Activated naive CD4-positive, alpha-beta T cell treated with anti-CD3 and anti-CD28 coated beads, Interleukin-2, amount 50 U/mL, for 72 hours (primary cell): ENCODE measurements around the gene WWP2. TPM values are rescaled to one million over a fixed set of nuclear protein-coding genes. Genes with fewer than 3 reads are reported as not detected.
A peak's percentile ranks its signal among the peaks of the same experiment; 100 is the strongest.

Experiments used
- ATAC-seq, 2 donors: fragments of 150-1000 bp; cut with Tn5 transposase; 2 replicates each; pipeline ENCODE4 v1.10.0; 2021; ENCODE audit warnings: mild to moderate bottlenecking in 2 of 2, moderate library complexity in 2 of 2
- DNase-seq, 2 donors: peaks; one replicate each; pipeline ENCODE4 v3.0.0; 2021 to 2022; ENCODE audit warnings: low spot score in 2 of 2
- H3K27ac Mint-ChIP-seq, 2 donors: one replicate each; pipeline ENCODE4 v1.8.0; 2022; ENCODE audit warnings: mild to moderate bottlenecking in 2 of 2, mixed read lengths in 2 of 2
- H3K36me3 Mint-ChIP-seq, 2 donors: one replicate each; pipeline ENCODE4 v1.8.0; 2022; ENCODE audit warnings: mixed read lengths in 2 of 2
- H3K9me3 Mint-ChIP-seq, 2 donors: one replicate each; pipeline ENCODE4 v1.8.0; 2022; ENCODE audit warnings: mixed read lengths in 2 of 2
- total RNA-seq, 2 donors: library from RNA; stranded (reverse); gene quantifications; one replicate each; pipeline ENCODE4 v1.2.3, GENCODE V29; 2022

The WWP2 gene
- total RNA-seq, 2 donors from 2014 or later, result 48.2 to 51.9 TPM

DNA sequence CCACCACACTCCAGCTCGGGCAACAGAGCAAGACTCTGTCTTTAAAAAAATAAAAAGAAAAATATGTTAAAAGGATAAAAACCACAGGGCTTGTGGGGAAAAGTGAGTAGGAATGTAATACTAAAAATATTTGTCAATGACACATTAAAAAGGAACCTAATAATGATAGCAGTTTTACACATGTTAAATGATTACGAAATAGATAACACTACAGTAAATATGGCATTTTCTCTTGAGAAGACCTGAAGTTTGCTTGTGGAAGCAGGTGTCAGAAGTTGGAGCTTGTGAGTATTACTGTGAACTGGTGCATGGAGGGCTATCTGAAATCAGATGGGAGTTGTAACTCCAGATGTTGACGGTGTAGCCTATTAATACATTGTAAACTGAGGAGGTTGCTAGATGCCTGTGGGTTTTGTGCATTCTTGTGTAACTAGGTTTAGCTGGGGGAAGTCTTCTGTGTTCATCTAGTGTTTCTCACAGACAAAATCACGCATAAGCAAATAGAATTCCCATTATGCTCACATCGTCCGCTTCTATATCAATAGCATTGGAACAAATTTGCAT is 144.8 kb downstream of the WWP2 start:
- H3K9me3 Mint-ChIP-seq, result no peaks in the 10 kb centered on the region
- H3K27ac Mint-ChIP-seq, result no peak overlapping the region
- ATAC-seq, result no peak
- no peak for DNase-seq
- no peaks in the 10 kb centered on the region for H3K36me3 Mint-ChIP-seq

DNA sequence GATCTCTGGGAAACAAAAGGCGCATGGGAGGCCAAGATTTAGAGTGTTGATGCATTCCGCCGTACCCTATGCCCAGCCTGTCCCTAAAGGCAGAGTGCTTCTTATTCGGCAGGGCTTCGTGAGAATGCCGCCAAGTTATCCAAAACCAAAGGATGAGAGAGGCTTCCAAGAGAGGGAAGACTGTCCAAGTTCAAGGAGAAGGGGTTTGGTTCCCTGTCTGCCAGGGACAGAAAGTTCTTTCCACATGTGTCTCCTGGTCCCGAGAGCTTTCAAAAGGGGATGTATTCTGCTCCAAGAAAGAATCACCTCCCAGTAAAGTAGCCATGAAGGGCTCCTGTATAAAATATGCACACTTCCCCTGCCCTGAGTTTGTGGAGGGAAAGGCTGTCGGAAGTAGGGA is 146.9 kb downstream of the WWP2 start:
- Mint-ChIP-seq H3K9me3 (no peaks in the 10 kb centered on the region), H3K27ac (no peak overlapping the region), H3K36me3 (no peaks in the 10 kb centered on the region)
- no peak for ATAC-seq
- DNase-seq, result no peak

DNA sequence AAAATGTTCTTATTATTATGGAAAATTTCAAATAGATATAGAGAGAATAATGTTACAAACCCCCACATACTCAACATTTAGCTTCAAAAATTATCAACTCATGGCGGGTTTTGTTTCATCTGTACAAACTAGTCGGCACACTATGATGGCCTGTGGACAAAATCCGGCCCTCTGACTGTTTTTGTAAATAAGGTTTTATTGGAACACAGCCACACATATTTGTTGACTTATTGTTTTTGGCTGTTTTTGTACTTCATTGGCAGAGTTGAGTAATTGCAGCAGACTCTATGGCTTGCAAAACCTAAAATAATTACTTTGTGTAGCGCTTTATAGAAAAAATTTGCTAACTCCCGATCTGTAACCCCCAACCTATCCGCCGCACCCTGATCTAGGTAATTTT is 147.6 kb downstream of the WWP2 start:
- no peak overlapping the region for H3K27ac Mint-ChIP-seq
- no peaks in the 10 kb centered on the region for H3K9me3 Mint-ChIP-seq
- no peaks in the 10 kb centered on the region for H3K36me3 Mint-ChIP-seq
- no peak for ATAC-seq
- no peak for DNase-seq

DNA sequence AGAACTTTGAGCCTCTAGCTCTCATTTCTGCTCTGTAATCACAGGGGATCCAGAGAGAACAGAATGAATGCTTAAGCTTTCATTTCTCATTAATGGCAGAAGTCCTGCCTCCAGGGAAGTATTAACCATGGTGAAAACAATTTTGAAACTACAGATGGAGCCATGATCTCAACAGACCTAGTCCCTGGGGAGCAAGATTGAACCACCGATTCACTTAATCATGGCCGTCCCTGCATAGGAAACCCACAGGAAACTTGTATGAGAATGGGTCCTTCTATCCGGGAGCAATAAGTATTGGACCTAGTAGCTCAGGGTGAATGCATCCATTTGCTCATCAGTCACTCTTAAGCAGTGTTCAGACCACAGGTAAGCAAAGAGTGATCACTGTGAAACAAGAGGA is 148.8 kb downstream of the WWP2 start:
- ATAC-seq, result no peak
- H3K36me3 Mint-ChIP-seq, result no peaks in the 10 kb centered on the region
- H3K9me3 Mint-ChIP-seq, result no peaks in the 10 kb centered on the region
- no peak for DNase-seq
- peak overlapping the region in 1 of 2 donors; percentile 3 for H3K27ac Mint-ChIP-seq

DNA sequence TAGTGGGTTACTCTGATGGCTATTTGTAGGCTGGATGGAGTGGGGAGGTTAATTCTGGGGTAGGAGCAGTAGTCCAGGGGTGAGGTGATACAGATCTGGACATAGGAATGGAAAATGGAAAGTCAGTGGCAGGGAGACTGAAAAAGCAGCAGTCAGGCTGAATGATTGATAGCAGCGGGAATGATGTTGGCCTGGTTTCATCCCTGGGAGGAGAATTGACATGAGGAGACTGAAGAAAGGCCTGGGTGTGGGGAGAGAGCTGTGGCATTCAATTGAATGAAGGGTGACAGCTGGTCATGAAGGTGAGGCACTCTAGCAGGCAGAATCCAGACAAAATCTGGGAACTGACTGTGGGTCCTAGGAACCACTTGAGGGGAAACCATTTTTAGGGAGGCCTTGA is 154.3 kb downstream of the WWP2 start:
- DNase-seq, result no peak
- Mint-ChIP-seq H3K27ac (peak overlapping the region in 1 of 2 donors; percentile 15), H3K36me3 (no peaks in the 10 kb centered on the region), H3K9me3 (no peaks in the 10 kb centered on the region)
- ATAC-seq, result no peak

DNA sequence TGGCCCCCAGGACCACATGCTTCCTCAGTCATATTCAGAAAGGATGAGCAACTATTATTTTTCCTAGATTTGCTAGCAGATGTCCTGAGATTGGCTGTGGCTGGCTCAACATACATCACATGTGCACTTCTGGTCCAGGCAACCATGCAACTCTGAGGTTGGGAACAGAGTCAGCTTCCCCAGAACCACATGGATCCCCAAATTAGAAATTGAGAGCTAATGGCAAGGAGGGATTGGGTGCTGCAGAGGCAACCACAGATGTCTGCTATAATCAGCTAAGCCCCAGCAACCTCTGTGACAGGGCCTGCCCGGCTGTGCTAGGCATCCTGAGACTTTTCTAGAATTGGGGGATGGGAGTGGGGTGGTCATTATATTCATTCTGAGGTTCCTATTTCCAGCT is 155.2 kb downstream of the WWP2 start:
- no peak overlapping the region for H3K27ac Mint-ChIP-seq
- no peak for ATAC-seq

DNA sequence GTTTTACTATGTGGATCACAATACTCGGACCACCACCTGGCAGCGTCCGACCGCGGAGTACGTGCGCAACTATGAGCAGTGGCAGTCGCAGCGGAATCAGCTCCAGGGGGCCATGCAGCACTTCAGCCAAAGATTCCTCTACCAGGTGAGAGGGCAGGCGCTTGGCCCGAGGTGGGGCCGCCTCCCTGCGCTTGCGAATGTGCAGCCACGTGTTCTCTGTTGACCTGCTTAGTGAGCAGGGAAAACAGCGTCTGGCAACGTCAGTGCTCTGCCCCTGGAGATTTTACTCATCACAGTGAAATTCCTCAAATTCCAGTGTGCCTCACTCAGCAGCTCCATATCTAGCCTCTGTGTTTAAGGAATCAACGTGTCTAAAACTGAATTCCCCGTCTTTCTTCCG is 155.6 kb downstream of the WWP2 start:
- ATAC-seq, result no peak
- Mint-ChIP-seq H3K36me3 (no peaks in the 10 kb centered on the region), H3K27ac (peak overlapping the region in 1 of 2 donors; percentile 3), H3K9me3 (no peaks in the 10 kb centered on the region)
- DNase-seq, result no peak

More for the DNA sequence above, 155.2 kb downstream of the WWP2 start:
- Mint-ChIP-seq H3K9me3 (no peaks in the 10 kb centered on the region), H3K36me3 (no peaks in the 10 kb centered on the region)
- no peak for DNase-seq

DNA sequence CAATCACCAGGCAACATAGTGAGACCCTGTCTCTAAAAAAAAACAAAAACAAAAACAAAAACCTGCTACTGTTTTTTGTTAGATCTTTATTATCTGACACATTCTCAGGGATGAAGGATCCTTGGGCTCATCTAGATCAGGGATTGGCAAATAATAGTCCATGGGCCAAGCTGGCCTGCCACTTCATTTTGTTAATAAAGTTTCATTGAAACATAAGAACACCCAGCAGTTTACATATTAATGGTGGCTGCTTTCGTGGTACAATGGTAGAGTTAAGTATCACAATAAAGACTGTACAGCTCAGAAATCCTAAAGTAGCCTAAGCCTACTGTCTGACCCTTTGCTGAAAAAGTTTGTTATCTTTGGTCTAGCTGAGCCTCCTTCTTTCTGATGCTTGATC is 156.1 kb downstream of the WWP2 start:
- no peaks in the 10 kb centered on the region for H3K9me3 Mint-ChIP-seq
- H3K36me3 Mint-ChIP-seq, result no peaks in the 10 kb centered on the region
- no peak for ATAC-seq
- H3K27ac Mint-ChIP-seq, result peak overlapping the region in 1 of 2 donors; percentile 3
- no peak for DNase-seq

DNA sequence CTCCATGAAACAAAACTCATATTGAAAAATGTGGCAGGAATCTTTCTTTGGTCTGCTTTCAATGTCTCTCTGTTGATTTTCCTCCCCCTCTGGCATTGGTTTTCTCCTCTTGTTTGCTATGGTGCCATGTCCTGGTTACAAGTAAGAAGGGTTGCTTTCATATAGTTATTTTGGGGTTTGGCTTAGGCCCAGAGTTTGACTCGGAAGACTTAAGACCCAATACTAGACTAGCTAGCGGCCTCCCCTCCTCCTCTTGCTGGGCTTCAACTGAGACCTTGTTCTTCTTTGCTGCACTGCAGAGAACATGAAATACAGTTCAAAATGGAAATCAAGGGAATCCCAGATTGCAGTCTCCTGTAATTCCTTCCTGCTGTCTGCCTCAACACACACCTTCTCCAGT is 159.0 kb downstream of the WWP2 start:
- ATAC-seq, result no peak
- no peak for DNase-seq
- Mint-ChIP-seq H3K9me3 (no peaks in the 10 kb centered on the region), H3K36me3 (no peaks in the 10 kb centered on the region), H3K27ac (no peak overlapping the region)

DNA sequence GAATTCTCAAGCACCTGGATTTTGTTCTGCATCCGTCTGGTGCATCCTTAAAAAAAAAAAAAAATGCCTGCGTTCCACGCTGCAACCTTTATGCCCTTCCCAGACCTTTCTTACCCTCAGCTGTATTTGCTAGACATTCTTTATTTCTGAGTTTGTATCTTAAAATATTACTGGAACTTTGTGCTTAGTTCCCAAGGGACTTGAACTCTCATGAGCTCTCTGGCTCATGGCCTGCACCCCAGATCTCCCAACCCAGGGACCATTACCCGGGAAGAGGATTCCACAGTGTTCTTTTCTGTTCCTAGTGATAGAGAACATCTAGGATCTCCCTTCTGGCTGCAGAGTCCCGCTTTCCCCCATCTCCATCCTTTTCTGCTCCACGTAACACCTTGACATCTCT is 160.1 kb downstream of the WWP2 start:
- Mint-ChIP-seq H3K36me3 (no peaks in the 10 kb centered on the region), H3K9me3 (no peaks in the 10 kb centered on the region), H3K27ac (peak overlapping the region in 1 of 2 donors; percentile 19)
- ATAC-seq (no peak), DNase-seq (no peak)

DNA sequence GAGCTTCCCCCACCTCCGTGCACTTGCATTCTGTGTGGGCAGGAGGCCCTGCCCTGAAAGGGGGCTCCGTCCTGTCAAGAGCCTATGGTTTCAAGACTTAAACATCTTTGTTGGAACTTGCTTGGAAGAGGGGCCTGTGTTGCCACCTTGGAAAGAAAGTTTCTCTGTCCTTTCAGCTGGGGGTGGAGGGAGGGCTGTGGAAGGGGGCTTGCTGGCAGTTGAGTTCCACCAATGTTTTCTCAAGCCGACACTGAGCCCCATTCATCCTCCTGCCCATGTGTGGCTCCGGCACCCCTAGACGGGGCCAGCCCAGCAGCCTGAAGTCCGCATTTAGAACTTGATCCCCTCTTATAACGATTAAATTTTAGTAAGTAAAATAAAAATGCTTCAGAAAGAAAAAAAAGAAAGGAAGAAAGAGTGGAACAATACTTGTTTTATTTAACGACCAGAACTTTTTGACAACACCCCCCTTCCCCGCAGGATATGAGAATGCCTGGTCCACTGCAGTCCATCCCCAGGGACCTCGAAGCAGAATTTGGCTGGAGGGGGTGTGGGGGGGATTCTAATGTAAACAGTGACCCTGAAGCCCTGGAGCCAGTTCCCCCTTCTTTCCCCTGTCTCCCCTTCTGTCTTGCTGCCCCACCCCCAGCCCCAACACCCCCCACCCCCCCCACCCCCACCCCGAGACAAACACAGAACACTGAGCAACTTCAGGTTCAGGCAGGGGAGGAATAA is 162.1 kb downstream of the WWP2 start:
- DNase-seq (no peak), ATAC-seq (no peak)
- Mint-ChIP-seq H3K36me3 (no peaks in the 10 kb centered on the region), H3K27ac (no peak overlapping the region), H3K9me3 (no peaks in the 10 kb centered on the region)

DNA sequence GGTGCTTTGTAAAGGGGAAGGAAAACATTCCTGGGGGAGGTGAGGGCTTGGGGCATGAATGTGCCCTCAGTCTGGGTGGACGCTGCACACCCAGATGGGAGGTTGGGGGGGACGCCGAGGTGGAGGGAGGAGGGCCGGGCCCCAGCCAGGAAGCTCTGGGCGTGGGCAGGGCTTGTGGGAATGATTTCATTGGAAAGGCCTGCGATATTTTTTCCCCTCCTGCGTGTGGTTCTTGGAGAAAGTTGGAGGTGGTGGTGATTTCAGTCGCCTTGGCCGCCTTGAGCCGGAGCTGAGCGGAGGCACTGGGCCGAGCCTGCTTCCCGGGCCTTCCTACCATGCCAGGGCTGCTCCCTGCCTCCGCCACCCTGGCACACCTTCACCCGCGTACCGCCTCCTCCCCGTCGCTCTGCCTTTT is 162.7 kb downstream of the WWP2 start:
- Mint-ChIP-seq H3K27ac (peak overlapping the region in 1 of 2 donors; percentile 46), H3K36me3 (no peaks in the 10 kb centered on the region), H3K9me3 (no peaks in the 10 kb centered on the region)
- ATAC-seq, result no peak
- DNase-seq, result no peak

DNA sequence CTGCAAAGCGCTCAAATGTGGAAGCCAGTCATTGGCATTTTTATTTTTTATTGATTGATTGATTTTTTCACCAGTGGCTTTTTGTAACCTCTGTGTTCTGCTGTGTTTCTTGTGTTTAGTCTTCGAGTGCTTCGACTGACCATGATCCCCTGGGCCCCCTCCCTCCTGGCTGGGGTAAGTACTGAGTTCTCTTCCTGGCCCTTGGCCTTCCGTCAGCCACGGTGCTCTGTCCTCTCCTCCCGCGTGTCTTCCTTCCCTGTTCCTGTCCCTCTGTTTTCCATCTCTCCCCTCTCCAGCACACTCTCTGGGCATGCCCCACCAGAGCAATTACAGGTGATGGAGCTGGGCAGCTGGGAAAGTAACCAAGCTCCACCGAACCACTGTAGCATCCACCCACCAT is 163.2 kb downstream of the WWP2 start:
- ATAC-seq (no peak), DNase-seq (no peak)
- Mint-ChIP-seq H3K36me3 (no peaks in the 10 kb centered on the region), H3K9me3 (no peaks in the 10 kb centered on the region), H3K27ac (peak overlapping the region in 1 of 2 donors; percentile 46)

DNA sequence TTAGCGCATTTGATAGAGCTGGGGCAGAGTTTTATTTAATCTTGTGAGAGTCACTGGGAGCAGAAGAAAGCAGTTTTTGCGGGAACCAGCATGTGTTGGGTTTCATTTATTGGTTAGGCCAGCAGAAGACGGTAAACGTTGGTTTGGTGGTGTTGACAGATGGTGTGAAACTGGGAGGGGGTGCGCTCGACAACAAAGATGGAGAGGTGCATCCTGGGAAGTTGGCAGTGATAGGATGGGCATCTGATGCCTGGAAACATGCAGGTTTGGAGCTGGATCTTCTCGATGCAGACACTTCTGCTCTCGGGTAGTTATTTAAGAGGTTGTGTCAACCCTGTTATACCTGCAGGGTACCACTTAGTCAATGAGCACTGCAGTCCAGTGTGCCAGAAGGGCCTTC is 164.1 kb downstream of the WWP2 start:
- no peak for ATAC-seq
- peak overlapping the region; percentile 31 to 65 for H3K27ac Mint-ChIP-seq
- no peaks in the 10 kb centered on the region for H3K36me3 Mint-ChIP-seq
- no peaks in the 10 kb centered on the region for H3K9me3 Mint-ChIP-seq
- no peak for DNase-seq

DNA sequence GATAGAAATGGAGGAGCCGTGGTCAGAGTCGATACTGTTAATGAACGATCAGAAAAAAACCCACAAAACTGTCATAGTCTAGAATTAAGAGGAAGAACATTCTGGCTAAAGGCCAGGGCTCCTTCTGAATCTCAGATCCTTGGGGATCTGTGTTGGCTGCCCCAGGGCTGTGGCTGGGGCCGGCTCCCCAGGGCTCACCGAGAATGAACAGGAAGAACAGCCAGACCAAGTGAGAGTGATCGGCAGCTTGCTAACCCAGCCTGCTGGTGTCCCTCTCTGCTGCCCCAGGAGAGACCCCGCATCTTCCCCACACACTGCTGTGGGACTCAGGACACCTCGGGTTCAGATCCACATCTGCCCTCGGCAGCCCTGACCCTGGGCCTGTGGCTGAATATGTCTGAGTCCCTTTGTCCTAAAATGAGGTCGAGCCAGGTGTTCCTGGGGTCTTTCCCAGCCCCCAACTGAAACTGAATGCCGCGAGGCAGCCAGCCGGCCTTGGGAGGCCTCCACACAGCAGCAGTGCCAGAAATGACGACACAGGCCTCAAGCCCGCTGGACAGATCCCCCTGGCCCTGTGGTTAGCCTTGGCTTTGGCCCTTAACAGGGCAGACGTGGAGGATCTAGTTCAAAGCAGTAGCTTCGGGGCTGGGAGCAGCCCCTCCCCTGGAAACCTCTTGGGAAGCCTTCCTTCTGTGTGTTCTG is 165.1 kb downstream of the WWP2 start:
- no peaks in the 10 kb centered on the region for H3K36me3 Mint-ChIP-seq
- H3K27ac Mint-ChIP-seq, result peak overlapping the region; percentile 39 to 65
- ATAC-seq, result no peak
- H3K9me3 Mint-ChIP-seq, result no peaks in the 10 kb centered on the region
- DNase-seq, result no peak

DNA sequence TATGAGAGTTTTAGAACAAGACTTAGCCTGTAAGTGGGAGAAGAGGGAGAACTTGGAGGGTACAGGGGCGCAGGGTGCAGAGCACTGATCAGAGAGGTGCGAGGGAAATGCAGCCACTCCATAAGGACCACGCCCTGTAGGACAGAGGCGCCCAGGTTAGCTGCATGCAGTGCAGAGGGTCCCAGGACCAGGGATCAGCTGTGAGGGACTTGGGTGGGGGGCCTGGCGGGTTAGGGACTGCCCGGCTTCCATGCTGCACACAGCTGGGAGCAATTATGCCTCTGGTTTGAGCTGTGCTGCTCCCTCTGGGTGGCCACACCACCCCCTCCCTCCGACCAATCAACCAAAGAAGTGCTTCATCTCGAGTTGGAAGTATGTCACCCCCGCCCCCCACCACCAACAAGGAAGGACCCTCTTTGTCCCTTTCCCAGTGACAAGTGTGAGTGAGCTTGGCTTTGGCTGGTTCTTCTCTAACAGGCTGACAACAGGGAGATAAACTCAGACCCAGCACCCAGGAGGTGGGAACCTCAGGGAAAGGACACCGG is 166.8 kb downstream of the WWP2 start:
- ATAC-seq (no peak), DNase-seq (no peak)
- Mint-ChIP-seq H3K9me3 (no peaks in the 10 kb centered on the region), H3K27ac (peak overlapping the region in 1 of 2 donors; percentile 53), H3K36me3 (no peaks in the 10 kb centered on the region)

DNA sequence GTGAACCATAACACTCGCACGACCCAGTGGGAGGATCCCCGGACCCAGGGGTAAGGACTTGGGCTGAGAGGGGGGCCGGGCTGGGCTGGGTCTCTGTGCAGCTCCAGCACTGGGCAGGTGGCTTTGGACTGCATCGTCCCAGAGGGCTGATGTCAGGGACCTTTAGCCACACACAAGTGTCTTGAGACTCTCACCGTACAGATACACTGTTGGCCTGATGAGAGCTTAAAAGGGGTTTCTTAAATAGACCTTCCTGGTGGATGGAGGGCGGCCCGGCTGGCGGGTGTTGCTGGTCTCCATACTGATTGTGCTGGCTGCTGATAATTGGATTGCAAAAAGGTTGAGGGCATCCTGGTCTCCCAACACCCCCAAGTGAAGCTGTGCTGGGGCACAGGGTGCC is 167.3 kb downstream of the WWP2 start:
- Mint-ChIP-seq H3K36me3 (no peaks in the 10 kb centered on the region), H3K27ac (no peak overlapping the region), H3K9me3 (no peaks in the 10 kb centered on the region)
- no peak for ATAC-seq
- DNase-seq, result no peak
